NCI-H345 treated with DMSO at 0.1 percent for 48 hours (cell line): ENCODE results near the gene RELCH.

Experiments used
- DNase-seq: peaks from one replicate; lab custom pipeline; 2025; ENCODE audit not compliant: unreplicated experiment; lab: John Stamatoyannopoulos, UW

RELCH gene

DNA sequence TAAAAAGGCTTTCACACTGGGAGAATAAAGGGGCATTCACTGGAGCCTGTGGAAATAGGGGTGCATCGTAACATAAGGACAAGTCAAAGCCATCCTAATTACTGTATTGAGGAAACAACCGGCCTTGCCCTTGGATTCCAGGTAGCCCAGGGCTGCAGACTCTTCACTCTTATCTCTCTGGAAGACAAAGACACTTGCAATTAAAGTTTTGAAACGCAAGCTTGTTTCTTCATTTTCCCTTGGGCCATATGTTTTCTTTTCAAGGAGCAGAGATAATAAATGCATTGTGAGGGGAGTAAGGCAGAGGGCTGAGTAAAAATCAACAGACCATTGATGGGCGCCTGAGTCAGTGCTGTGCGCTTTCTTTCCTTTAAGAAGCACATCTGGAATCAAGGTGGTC, 149.6 kb downstream of the RELCH start:
- no peak for DNase-seq

DNA sequence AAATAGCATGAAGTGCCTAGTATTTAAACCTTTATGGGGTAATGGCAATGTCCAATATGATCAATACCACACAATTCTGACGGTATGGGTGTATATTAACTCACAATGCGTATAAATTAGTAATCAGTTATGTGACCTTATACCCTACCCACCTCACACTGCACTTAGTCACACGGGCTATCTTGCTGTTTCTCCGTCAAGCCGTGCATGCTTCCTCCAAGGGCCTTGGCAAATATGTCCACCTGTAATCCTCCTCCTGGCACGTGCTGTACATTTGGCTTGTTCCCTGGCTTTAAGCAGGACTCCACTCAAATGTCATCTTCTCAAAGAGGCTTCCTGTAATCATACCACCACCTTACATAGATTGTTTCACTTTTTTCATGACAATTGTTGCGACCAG, 150.3 kb downstream of the RELCH start:
- no peak for DNase-seq

DNA sequence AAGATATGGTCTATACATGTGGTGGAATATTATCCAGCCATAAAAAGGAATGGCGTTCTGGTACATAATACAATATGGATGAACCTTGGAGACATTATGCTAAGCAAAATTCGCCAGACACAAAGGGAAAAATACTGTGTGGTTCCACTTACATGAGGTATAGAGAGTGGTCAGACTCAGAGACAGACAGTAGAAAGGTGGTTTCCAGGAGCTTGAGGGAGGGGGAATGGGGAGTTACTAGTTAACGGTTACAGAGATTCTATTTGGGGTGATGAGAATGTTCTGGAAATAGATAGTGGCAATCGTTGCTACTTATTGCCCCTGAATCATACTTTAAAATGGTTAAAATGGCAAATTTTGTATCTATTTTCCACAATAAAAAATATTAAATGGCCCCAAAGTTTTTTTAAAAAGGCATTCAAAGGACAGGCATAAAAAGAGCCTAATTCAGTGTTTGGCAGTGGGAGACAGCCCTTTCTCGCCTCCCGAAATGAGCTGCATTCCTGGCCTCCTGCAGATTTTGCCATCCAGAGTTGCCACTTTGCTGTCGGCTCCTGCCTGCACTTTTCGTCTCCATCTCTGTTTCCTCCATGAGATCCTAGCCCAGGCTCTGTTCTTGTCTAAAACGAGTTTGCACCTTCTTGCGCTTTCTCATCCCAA, 151.5 kb downstream of the RELCH start:
- no peak for DNase-seq

GRCh38 chr18:62339106-62339988, 152.3 kb downstream of the RELCH start:
- DNase-seq: no peak

- DNase-seq: no peak
Measured at GRCh38 chr18:62340996-62341395, 153.9 kb downstream of the RELCH start.

DNA sequence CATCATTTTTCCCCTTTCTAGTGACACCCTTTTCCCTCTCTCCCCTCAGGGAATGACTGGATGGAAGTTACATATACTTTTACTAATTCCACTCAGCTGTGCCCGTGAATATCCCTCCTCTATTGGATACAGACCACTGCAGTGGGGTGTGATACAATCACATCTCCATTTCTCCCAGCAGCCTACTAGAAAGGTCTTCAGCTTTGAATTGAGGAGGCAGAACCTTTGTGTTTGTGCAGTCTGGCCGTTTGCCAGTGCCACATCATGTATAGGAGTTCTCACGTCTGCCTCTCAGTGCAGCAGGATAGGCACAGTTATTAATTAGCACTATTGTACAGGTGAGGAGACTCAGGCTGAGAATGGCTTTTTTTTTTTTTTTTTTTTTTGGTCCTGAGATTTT, 154.4 kb downstream of the RELCH start:
- DNase-seq: peak; percentile 82

- DNase-seq: no peak
Measured at GRCh38 chr18:62342884-62343283, 155.8 kb downstream of the RELCH start.

DNA sequence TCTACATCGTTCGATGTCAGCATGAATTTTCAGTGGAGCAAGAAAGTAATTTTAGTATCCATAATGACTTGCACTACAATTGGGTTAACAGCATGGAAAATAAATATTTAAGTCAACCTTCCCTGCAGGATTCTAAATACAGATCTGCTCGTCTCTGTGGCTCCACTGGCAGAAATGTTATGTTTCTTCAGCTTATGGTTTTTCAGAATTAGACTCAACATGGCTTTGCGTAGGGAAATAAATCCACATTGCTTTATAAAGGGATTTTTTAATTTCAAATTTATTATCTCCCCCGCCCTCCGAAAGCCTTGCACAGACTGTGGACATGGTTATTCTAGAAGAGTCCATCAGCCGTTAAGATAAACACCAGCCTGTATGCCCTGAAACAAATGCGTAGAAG, 156.3 kb downstream of the RELCH start:
- DNase-seq: no peak

GRCh38 chr18:62345909-62346308, 158.9 kb downstream of the RELCH start:
- no peak for DNase-seq

- DNase-seq: peak; percentile 50
Measured at GRCh38 chr18:62346333-62347088, 159.5 kb downstream of the RELCH start.

DNA sequence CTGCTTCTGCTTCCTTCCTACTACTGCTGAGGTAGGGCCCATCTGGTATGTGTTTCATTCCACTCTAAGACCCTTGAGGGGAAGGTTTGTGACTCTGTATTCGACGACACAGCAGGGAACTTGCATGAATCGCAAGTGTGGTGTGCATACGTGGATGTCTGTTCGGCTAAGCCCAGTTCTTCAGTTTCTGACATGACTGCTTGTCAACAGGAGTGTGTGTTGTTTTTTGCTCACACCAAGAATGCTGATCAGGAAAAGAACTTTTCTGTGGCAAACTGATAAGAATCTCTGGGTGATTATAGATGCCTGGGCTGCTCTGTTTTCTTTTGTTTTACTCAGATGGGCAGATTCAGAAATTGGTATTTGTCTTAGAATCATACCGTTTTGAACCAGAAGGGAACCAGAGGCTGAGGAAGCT, 160.0 kb downstream of the RELCH start:
- no peak for DNase-seq

GRCh38 chr18:62348474-62348873, 161.4 kb downstream of the RELCH start:
- no peak for DNase-seq

DNA sequence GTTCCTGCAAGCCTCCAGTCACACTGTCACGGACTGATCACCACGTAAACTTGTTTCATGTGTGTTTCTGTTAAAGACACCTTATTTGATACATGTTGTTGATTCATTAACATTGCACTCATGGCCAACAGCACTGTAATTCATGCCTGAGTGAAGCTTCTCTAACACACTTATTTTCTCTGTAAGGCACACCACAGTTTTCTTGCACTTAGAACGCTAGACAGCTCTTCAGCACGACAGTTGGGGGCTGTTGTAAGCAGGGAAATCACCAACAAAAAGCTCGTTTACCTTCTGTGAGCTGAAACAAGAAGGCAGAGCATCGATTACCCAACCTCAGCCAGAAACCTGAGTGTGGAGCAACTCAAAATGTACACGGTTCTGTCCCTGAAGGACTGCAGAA, 166.1 kb downstream of the RELCH start:
- DNase-seq: no peak

- DNase-seq: no peak
Measured at GRCh38 chr18:62354151-62354550, 167.1 kb downstream of the RELCH start.

GRCh38 chr18:62357079-62357719, 170.1 kb downstream of the RELCH start:
- no peak for DNase-seq
